Skin of body (tissue), 2 donors: ENCODE data around the gene CDK19. TPM values are rescaled to one million over a fixed set of nuclear protein-coding genes. Genes with fewer than 3 reads are reported as not detected.
"Not testable (repeated sequence)": the region's sequence is repeated elsewhere in the genome, so short reads cannot be mapped to it uniquely, and the experiment has no call there.

Source experiments
- DNase-seq: peaks from one replicate; lab custom pipeline; 2025; lab: John Stamatoyannopoulos, UW
- total RNA-seq: library from RNA; depleted of rRNA; stranded (reverse); fragments of >200 nt; gene quantifications from one replicate; pipeline ENCODE4 v1.2.3, GENCODE V29; 2014

The CDK19 gene
- total RNA-seq, 1 donor from 2014 or later: 22.4 TPM

DNA sequence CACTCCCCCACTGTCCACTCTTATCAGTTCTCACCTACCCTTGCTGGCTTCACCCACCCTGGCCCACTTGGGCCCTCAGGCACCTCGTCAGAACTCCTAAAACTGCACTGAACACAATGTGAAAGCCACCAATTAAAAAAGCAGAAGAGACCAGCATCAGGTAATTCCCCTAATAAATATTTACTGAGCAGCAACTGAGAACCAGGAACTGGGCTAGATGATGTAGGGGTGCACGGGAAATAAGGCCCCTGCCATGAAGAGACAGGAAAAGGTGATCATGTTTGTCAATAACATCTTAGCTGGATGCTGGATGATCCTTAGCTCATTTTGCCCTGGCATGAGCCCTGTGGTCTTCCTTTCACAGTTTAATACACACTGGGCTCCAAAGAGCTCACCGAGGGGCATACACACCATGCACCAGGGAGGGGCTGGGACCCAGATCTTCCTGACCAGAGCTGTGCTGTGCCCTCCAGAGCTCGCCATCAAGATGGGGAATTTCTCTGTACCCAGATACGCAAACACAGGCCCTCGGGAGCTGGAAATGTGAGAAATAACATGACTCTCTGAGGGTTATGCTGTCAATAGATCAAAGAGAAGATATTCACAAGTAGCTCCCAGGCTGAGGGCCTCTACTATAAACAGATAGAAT lies 225.3 kb downstream of the CDK19 start:
- no peak for DNase-seq

DNA sequence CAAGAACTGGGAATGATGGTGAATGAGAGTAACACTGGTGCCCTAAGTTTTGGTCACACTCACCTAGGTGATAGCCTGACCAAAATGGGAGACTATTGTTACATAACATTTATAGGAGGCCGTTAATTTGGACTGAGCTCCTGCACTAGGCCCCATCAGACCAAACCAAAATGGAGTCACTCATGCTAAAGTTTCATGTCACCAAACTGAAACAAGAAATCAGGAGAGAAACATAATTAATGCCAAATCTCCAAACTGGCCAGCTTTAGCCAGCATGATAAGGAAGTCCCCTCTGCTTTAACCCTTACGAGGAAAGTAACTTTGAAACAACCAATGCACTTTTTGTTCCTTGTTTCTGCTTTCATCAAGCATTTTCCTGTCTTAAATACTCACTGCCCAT lies 227.9 kb downstream of the CDK19 start:
- DNase-seq: no peak

DNA sequence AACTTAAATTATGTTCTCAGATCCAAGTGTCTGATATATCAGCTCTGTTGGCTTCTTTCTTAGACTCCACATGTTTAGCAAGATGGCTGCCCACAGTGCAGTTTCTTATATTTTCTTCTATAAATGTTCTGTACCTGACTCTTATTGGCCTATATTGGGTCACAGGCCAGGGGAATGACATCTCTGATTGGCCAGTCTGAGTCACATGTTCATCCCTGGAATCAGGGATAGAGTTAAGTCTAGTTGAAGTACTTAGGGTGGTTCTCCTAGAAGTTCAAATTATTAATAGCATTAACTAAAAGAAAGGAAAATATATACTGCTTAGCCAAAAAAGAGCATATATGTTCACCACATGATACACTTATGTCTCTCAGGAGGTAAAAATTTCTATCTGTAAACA lies 233.6 kb downstream of the CDK19 start:
- no peak for DNase-seq

DNA sequence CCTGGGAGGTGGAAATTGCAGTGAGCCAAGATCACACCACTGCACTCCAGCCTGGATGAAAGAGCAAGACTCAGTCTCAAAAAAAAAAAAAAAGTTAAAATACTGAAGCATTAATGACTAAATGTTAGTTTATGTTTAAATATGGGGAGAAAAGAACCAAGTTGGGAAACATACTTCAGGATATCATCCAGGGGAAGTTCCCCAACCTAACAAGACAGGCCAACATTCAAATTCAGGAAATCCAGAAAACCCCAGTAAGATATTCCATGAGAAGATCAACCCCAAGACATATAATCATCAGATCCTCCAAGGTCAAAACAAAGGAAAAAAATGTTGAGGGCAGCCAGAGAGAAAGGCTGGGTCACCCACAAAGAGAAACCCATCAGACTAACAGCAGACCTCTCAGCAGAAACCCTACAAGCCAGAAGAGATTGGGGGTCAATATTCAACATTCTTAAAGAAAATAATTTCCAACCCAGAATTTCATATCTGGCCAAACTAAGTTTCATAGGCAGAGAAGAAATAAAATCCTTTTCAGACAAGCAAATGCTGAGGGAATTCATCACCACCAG lies 237.6 kb downstream of the CDK19 start:
- DNase-seq: not testable (repeated sequence)

DNA sequence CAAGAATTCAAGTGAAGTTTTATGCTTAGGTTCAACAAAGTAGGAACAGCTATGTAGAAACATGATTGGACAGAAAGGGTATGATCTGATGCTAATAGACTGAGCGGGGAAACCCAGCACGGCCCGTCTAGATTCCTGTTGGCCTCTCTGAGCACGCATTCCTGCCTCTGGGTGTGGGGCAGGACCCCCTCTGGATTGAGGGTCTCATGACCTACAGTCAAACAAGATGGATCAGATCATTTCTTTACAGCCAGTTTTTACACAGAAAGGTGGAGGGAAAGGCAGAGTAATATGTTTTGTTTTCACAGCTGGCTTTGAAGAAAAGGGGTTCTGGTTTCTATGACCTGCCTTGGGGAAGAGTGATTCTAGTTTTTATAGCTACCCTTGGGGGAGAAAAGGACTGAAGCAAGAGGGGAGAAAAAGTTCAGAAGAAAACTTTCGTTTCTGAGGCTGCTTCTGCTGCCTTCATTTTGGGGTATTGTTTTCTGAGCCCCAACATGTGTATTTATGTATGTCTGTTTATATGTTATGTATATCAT lies 239.3 kb downstream of the CDK19 start:
- no peak for DNase-seq

DNA sequence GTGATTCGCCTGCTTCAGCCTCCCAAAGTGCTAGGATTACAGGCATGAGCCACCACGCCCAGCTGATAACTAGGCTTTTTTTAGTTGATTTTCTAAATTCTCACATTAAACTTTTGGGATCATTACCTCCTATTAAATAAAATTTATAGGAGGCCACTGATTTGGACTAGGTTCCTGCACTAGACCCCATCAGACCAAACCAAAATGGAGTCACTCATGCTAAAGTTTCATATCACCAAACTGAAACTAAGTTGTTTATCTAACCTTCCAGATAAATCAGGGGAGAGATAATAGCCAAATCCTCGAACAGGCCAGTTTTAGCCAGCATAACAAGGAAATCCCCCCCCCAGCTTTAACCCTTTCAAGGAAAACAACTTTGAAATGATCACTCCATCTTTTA lies 240.5 kb downstream of the CDK19 start:
- DNase-seq: no peak

DNA sequence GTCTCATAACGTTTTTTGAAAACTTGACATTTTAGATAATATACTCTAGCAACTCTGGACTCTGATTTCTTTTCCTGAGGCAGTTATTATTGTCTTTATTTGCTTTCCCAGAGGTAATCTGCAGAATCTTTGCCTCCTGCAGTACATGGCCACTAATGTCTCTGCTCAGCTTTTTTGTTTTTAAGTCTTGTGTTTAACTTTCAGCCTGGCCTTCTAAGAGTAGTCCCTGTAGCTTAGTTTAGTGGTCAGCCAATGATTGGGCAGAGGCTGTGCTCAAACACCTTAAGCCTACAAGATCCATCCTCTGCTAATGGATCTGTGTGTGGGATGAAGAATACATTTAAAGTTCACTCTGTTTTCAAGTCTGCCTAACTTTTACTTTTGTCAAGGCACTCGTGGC lies 241.7 kb downstream of the CDK19 start:
- DNase-seq: no peak

DNA sequence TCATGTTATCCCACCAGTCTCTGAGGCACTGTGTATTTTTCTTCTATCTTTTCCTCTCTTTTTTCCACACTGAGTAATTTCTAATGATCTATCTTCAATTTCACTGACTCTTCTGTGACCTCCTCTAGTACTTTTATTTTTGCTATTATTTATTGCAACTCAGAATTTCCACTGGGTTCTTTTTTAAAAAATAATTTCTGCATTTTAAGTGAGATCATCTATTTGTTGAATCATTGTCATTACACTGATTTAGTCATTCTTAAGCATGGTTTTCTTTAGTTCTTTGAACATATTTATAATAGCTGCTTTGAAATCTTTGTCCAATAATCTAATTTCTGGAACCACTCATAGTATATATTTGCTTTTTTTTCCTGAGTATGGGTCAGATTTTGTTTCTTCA lies 242.1 kb downstream of the CDK19 start:
- no peak for DNase-seq

DNA sequence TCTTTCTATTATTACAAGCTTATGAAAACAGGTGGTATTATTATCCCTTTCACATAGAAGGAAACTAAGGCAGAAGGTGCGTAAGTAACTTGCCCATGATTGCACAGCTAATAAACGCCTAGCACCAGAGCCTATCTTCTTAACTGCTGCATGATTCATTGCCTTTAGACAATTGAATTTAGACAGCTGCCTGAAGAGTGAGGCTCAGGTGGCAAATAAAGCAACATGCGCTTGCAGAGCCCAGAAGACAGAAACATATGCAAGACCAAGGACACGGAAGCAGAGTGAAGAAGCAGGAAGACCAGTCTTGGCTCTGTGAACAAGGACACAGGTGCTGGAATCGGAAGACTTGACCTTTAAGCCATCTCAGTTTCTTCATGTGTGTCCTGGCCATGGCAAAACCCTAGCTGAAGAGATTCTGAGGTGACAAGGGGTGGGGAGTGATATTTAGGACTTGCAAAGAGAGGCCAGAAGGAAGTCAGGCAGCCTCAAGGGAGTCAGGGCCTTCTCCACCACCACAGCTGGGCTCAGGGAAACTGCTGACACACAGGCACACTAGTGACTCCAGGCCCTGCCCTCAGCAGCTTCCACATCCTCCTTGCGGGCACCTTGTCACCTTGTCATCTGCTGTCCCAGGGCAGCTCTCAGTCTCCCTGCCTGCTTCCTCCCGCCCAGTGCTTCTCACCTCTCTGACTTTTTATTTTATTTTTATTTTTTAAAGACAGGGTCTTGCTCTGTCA lies 247.1 kb downstream of the CDK19 start:
- no peak for DNase-seq

DNA sequence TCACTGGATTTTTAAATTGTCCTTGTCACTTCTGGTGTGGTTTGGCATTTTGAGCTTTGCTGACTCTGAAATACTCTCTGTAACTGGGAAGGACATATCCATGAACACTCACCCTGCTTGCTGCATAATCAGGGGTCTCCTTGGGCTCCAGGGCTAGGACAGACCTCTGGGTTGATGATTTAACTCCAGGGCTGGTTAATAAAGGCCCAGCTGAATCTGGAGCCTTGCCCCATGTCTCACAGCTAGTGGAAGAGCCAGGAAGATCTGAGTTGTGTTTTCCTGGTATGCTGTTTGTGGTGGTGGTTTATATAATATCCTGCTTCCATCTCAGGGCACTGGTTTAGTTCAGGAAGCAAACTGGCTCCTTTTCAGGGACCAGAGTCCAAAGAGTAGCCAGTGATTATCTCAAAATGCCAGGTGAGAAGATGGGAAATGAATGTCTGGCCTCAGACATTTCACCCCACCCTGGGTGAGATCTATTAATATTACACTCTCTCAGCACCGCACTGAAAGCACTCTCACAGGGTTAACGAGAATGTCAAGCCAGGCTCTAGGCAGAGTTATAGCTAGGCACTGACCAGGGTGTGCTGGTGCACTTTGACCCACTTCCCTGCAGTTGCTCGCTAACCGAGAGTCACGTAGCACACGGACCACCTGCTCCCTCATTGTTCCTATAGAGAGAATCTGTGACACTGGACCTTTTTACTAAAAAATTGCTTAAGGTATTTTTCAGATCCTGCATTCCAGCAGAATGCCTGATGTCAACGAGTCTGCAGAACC lies 248.7 kb downstream of the CDK19 start:
- no peak for DNase-seq

DNA sequence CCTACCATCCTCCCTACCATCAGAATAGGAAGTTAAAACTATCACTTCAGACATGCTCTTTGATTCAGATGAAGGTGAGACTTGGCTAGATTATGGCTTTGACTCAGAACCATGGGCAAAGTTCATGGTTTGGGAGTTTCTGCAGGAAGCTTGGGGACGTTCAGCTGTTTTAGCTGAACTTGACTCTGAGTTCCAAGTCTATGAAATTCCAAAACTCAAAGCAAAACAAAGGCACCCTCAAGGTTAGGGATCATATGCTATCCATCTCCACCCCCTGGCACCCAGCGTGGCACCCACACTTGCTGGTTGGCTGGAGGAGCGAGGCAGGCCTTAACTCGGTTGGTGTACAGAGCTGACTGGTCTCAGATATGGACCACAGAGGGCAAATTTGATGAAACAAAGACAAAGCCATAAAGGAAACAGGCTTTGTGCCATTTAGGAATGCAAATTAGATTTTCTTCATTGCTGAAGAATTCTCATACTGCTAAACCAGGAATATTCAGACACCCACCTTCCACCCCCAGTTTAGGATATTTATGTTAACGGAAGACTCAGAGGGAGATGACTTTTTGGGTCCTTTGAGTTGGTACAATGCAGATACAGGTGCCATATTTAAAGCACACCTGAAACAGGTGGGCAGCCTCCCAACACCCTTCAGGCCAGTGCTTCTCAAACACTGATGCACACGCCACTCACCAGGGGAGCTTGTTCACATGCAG lies 250.4 kb downstream of the CDK19 start:
- no peak for DNase-seq

DNA sequence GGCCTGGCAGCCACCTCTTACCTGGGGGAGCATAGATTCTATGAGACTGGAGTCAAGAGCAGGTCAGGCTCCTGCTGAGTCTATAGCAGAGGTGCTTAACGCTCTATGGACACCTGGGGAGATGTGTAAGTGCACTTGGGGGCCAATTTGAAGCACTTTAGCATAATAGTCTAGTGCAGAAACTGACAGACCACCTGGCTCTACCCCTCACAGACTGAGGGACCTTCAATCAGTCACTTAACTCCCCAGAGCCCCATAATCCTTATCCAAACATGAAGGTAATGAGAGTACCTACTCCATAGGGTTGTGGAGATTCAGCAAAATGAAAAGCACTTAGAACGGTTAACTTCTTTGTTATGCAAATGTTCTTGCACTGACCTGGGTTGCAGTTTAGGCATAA lies 251.6 kb downstream of the CDK19 start:
- DNase-seq: no peak

DNA sequence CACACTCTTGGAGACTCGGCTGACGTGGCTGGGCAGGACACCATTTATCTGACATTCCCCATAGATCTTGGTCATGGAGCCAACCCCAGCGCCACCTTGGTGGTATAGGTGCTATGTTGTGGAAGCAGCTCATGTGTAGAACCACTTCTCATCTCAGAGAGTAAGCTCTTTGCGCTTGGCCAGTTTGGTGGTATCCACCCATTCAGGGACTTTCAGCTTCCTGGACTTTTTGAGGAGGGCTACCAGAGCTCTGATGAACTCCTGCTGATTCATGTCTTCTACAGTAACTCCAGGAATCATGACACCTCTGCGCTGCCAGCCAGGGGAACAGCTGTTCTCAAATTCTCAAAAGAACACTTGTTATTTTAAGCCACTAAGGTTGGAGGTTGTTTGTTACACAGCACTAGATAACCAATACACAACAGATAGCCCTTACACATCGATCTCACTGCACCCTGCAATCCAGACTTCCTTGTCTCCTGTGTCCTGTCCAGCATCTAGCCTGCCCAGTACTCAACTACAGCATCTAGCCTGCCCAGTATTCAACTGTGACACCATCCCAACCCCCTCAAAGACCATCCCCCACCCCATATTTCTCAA lies 252.9 kb downstream of the CDK19 start:
- DNase-seq: no peak

DNA sequence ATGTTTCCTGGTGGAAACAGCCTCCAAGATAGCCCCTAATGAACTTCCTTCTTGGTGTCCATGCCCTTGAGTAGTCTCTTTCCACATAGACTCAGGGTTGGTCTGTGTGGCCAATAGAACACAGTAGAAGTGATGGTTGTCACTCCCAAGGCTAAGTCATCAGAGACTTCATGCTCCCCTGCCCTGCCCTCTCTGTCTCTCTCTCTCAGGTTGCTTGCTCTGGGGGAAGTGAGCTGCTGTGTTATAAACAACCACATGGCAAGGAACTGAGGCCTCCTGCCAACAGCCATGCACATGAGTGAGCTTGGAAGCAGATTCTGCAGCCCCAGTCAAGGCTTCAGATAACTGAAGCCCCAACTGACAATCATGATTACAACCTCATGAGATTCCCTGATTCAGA lies 253.6 kb downstream of the CDK19 start:
- DNase-seq: no peak

DNA sequence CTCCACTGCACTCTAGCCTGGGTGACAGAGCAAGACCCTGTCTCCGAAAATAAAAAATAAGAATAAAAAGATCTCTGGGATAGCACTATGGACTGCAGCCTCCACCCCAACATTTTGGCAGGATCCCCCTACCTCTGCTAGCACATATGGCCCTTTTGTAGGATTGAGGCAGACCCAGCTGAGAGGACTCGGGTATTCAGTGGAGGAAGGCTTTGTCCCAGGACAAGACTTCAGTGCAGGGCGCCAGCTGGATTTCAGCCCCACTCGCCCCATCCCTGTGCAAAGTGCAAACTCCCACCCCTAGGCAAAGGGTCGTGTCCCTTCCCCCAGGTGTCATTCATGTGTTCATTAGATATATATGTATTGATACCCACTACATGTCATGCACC lies 254.3 kb downstream of the CDK19 start:
- DNase-seq: no peak

DNA sequence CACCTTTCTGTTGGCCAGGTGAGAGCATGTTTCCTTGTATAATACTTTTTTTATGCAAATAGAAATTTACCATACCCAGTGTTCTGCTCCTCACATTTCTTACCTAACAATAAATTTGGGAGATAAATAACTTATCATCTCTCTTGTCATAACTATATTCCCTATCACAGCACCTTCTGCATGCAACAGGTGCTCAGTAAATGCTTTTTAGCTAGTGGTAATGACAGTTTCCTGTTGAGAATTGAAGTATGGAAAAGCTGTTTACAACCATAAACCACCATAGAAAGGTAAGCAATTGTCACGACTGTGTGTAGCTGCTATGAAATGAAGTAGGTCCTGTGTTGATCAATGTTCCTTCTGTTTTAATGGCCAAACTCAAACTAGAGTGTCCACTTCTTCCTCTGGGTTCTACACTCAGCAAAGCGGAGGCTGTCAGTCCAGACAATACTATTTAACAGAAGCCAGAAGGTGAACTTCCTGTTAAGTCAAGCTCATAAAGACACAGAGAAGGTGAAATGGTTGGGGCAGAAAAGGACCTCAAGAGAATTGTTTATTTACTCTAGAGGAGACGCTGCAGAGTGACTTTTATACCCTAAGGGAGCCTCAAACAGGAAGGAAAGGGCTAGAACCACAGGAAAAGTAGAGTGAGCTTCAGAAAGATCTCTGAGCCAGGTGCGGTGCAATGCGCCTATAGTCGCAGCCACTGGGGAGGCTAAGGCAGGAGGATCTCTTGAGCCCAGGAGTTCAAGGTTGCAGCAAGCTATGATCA lies 254.8 kb downstream of the CDK19 start:
- DNase-seq: no peak
